Endothelial cell of umbilical vein (primary cell): ENCODE measurements around the gene KIF21B. TPM values are rescaled to one million over a fixed set of nuclear protein-coding genes. Genes with fewer than 3 reads are reported as not detected.

Source experiments
- BruUV-seq: library from RNA; stranded (reverse); fragments of 400-500 nt; replicated peaks from 2 replicates; lab custom pipeline; 2021; lab: Mats Ljungman, UMichigan
- CTCF ChIA-PET: fragments of 300-600, 350-600 bp; sonication (Branson Sonifier 250); formaldehyde crosslinking; loops from one replicate; lab custom pipeline; 2021; ENCODE audit warnings: antibody characterized with exemption, inconsistent platforms; lab: Charles Lee
- POLR2A ChIA-PET: fragments of 300-600, 350-600 bp; sonication (Branson Sonifier 250); formaldehyde crosslinking; loops from one replicate; lab custom pipeline; 2021; ENCODE audit warnings: antibody characterized with exemption, inconsistent platforms; lab: Charles Lee
- DNase-seq: peaks from one replicate; pipeline ENCODE4 v3.0.0-alpha.2; 2011; ENCODE audit warnings: low read depth, low spot score
- FAIRE-seq: peaks from 2 replicates; lab custom pipeline; 2011; peaks lifted over from hg19 to GRCh38; lab: Jason Lieb, UNC
- H2AFZ ChIP-seq: 2 replicates; pipeline ENCODE4 v1.6.0; 2012; ENCODE audit warnings: low read depth, low read length, control low read depth, inconsistent platforms
- H3K27ac ChIP-seq: 2 replicates; pipeline ENCODE4 v1.5.1; 2011; ENCODE audit warnings: low read depth, mild to moderate bottlenecking, control low read depth, low read length, moderate library complexity; ENCODE audit not compliant: insufficient read depth
- H3K27me3 ChIP-seq, 2 experiments: 2 replicates each; pipeline versions ENCODE4 v1.6.0 to v1.6.1; 2011; ENCODE audit warnings: low read length in 2 of 2, mixed read lengths in 1 of 2; ENCODE audit not compliant: control insufficient read depth in 2 of 2, insufficient read depth in 2 of 2
- H3K36me3 ChIP-seq, 2 experiments: 2 replicates in 1 of 2; 3 replicates in 1 of 2; pipeline ENCODE4 v1.5.1; 2011; ENCODE audit warnings: low read length in 2 of 2, mild to moderate bottlenecking in 1 of 2, moderate library complexity in 1 of 2; ENCODE audit not compliant: control insufficient read depth in 2 of 2, insufficient read depth in 2 of 2; ENCODE audit errors: extremely low read depth in 1 of 2
- H3K4me1 ChIP-seq: 3 replicates; pipeline ENCODE4 v1.5.1; 2011; ENCODE audit warnings: mild to moderate bottlenecking, low read length; ENCODE audit not compliant: control insufficient read depth, insufficient read depth; ENCODE audit errors: extremely low read depth
- H3K4me2 ChIP-seq: 2 replicates; pipeline ENCODE4 v1.6.1; 2011; ENCODE audit warnings: low read length, control low read depth, mixed read lengths; ENCODE audit not compliant: insufficient read depth
- H3K4me3 ChIP-seq, 3 experiments: fragments of 200-600 bp in 1 of 3; sonication (generic), shearing (Covaris generic) in 1 of 3; replicated peaks in 1 of 3; 2 replicates each; pipeline ENCODE4 v1.5.1; 2011 to 2016; ENCODE audit warnings: control low read depth in 3 of 3, low read length in 3 of 3, mild to moderate bottlenecking in 2 of 3, inconsistent platforms in 1 of 3, low read depth in 1 of 3, moderate library complexity in 1 of 3; ENCODE audit not compliant: insufficient read depth in 1 of 3
- H3K79me2 ChIP-seq: 2 replicates; pipeline ENCODE4 v1.6.0; 2012; ENCODE audit warnings: low read length, inconsistent platforms; ENCODE audit not compliant: control insufficient read depth, insufficient read depth
- H3K9ac ChIP-seq: replicated peaks from 2 replicates; pipeline ENCODE3; 2011; ENCODE audit warnings: low read length, control low read depth; ENCODE audit not compliant: insufficient read depth; ENCODE audit errors: extremely low read depth
- H3K9me1 ChIP-seq: replicated peaks from 3 replicates; pipeline ENCODE4 v1.6.0; 2011; ENCODE audit warnings: mild to moderate bottlenecking, low read length; ENCODE audit not compliant: control insufficient read depth, insufficient read depth; ENCODE audit errors: extremely low read depth
- H3K9me3 ChIP-seq: replicated peaks from 2 replicates; pipeline ENCODE4 v1.5.1; 2012; ENCODE audit warnings: low read length, inconsistent platforms; ENCODE audit not compliant: control insufficient read depth, insufficient read depth
- H4K20me1 ChIP-seq: replicated peaks from 2 replicates; pipeline ENCODE3; 2011; ENCODE audit warnings: mild to moderate bottlenecking, low read length; ENCODE audit not compliant: control insufficient read depth, insufficient read depth; ENCODE audit errors: extremely low read depth
- EZH2 ChIP-seq: IDR thresholded peaks from 2 replicates; pipeline ENCODE4 v1.6.1; 2012; ENCODE audit warnings: borderline replicate concordance, low read depth, mild to moderate bottlenecking, moderate library complexity, low read length, inconsistent platforms; ENCODE audit not compliant: severe bottlenecking
- FOS ChIP-seq: IDR thresholded peaks from 2 replicates; pipeline ENCODE4 v1.6.1; 2011; ENCODE audit warnings: mild to moderate bottlenecking, low read length, moderate library complexity, borderline replicate concordance; ENCODE audit not compliant: insufficient read depth
- GATA2 ChIP-seq: IDR thresholded peaks from 2 replicates; pipeline ENCODE4 v1.7.0; 2011; ENCODE audit warnings: low read depth, mild to moderate bottlenecking, moderate library complexity, mixed read lengths, low read length; ENCODE audit not compliant: insufficient read length, insufficient read depth
- JUN ChIP-seq: IDR thresholded peaks from 2 replicates; pipeline ENCODE4 v1.6.1; 2011; ENCODE audit warnings: borderline replicate concordance, low read depth; ENCODE audit not compliant: insufficient read length, insufficient read depth
- MYC ChIP-seq: IDR thresholded peaks from one replicate; pipeline ENCODE4 v1.6.1; 2011; ENCODE audit warnings: mild to moderate bottlenecking, low read depth, low read length
- POLR2A ChIP-seq: IDR thresholded peaks from 2 replicates; pipeline ENCODE4 v1.6.1; 2012; ENCODE audit warnings: low read depth, mild to moderate bottlenecking, control low read depth, low read length
- POLR2AphosphoS5 ChIP-seq: IDR thresholded peaks from 2 replicates; pipeline ENCODE4 v1.6.1; 2012; ENCODE audit warnings: low read depth, mild to moderate bottlenecking, control low read depth, low read length, moderate library complexity; ENCODE audit not compliant: insufficient read depth
- dilution Hi-C: fragments of 300-500 bp; cut with MboI; formaldehyde crosslinking; loops from one replicate; pipeline ENCODE4 v1.15.0; 2019; ENCODE audit warnings: low sequenced_read_pairs; ENCODE audit not compliant: extremely low pct_ligation_motif_present
- intact Hi-C: fragments of 100-400 bp; cut with micrococcal nuclease; formaldehyde crosslinking; loops from one replicate; pipeline ENCODE4 v1.10.0; 2022
- polyA plus RNA-seq, 4 experiments: library from polyadenylated mRNA; depleted of rRNA in 3 of 4; stranded (reverse) in 3 of 4; unstranded in 1 of 4; fragments of >200 nt; gene quantifications; 2 replicates each; pipeline versions ENCODE4 v1.2.1 to v1.2.3, GENCODE V29; 2011 to 2012; ENCODE audit warnings: missing spikeins in 1 of 4
- total RNA-seq: library from RNA; stranded (reverse); gene quantifications from 2 replicates; pipeline ENCODE4 v1.2.3, GENCODE V29; 2021
- TF ChIP-seq, protein P1 (sequence below), 2 donors: IDR thresholded peaks; 1 replicate in 1 of 2; 2 replicates in 1 of 2; pipeline ENCODE4 v1.5.1; 2011; ENCODE audit warnings: low read length in 2 of 2, mild to moderate bottlenecking in 2 of 2, moderate library complexity in 2 of 2, control low read depth in 1 of 2, inconsistent platforms in 1 of 2, low read depth in 1 of 2; ENCODE audit not compliant: insufficient read depth in 1 of 2; ENCODE audit errors: extremely low read depth in 1 of 2

KIF21B gene
- total and polyA plus RNA-seq, 2 donors (not counting 3 experiments of a cell fraction or from before 2014, with no cell fraction given): 1.9 to 4.4 TPM

DNA sequence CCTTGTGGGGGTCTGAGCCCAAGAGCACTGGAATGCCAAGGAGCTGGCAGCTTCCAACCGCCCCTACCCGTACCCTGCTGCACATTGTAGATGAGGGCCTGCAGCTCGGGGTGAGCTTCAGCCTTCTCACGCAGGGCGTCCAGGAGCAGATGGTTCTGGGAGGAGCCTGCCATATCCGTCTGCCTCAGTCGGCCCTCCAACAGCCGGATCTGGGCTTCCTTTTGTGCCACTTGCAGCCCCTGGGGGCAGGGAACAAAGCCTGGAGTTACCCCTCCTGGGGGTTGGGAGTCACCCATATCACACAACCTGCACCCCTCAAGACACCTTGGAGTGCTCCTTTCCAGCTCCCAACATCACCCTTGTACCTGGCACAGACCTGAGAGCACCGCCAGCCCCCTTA lies 34.8 kb downstream of the KIF21B start:
- no TSS peak for BruUV-seq
- dilution Hi-C loops: no loop called here
- intact Hi-C loops: no loop called here
- H3K4me1 ChIP-seq: no peaks in the 10 kb centered on the region
- H3K9me3 ChIP-seq: no peaks in the 10 kb centered on the region
- no peak overlapping the region for H2AFZ ChIP-seq
- no peaks in the 10 kb centered on the region for H3K36me3 ChIP-seq
- no peaks in the 10 kb centered on the region for H3K27me3 ChIP-seq
- no peak overlapping the region for H3K4me2 ChIP-seq
- H3K4me3 ChIP-seq: no peak overlapping the region
- no peak for DNase-seq
- FAIRE-seq: no peak
- no peaks in the 10 kb centered on the region for H3K9me1 ChIP-seq
- no peaks in the 10 kb centered on the region for H4K20me1 ChIP-seq
- POLR2A ChIA-PET: no interaction called here
- CTCF ChIA-PET: interaction anchor here (1.2 to 9.5 kb wide), 3 partner anchors 9 to 54 kb away, joined by 5 to 63 read pairs (median 10); no protein-coding TSS in a partner anchor
- no peaks in the 10 kb centered on the region for H3K79me2 ChIP-seq
- no peak overlapping the region for H3K9ac ChIP-seq
- TF ChIP-seq GATA2: no peak
- TF ChIP-seq MYC: no peak
- no peak for TF ChIP-seq POLR2AphosphoS5
- no peak for TF ChIP-seq EZH2
- TF ChIP-seq, protein P1, sequence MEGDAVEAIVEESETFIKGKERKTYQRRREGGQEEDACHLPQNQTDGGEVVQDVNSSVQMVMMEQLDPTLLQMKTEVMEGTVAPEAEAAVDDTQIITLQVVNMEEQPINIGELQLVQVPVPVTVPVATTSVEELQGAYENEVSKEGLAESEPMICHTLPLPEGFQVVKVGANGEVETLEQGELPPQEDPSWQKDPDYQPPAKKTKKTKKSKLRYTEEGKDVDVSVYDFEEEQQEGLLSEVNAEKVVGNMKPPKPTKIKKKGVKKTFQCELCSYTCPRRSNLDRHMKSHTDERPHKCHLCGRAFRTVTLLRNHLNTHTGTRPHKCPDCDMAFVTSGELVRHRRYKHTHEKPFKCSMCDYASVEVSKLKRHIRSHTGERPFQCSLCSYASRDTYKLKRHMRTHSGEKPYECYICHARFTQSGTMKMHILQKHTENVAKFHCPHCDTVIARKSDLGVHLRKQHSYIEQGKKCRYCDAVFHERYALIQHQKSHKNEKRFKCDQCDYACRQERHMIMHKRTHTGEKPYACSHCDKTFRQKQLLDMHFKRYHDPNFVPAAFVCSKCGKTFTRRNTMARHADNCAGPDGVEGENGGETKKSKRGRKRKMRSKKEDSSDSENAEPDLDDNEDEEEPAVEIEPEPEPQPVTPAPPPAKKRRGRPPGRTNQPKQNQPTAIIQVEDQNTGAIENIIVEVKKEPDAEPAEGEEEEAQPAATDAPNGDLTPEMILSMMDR (IDR thresholded peaks at IDR 0.05; ENCODE audit: extremely low read depth in 1 of 2, insufficient read depth in 1 of 2, low read depth in 1 of 2, low read length in 2 of 2): no peak
- no peak for TF ChIP-seq FOS
- TF ChIP-seq POLR2A: no peak
- TF ChIP-seq JUN: no peak
- no peak overlapping the region for H3K27ac ChIP-seq
